CD4-positive, alpha-beta T cell treated with Interleukin-4 for 4 hours (primary cell): ENCODE measurements around the gene UBQLN4.
"Not testable (repeated sequence)": the region's sequence is repeated elsewhere in the genome, so short reads cannot be mapped to it uniquely, and the experiment has no call there.

Source experiments
- DNase-seq: peaks from one replicate; pipeline ENCODE4 v3.0.0-alpha.2; 2020

The UBQLN4 gene

GRCh38 chr1:156056326-156056849, 2.8 kb upstream of the UBQLN4 start:
- no peak for DNase-seq

GRCh38 chr1:156055281-156056048, 1.9 kb upstream of the UBQLN4 start:
- no peak for DNase-seq

GRCh38 chr1:156054500-156055280, 1.1 kb upstream of the UBQLN4 start, which contains the start of gene LAMTOR2:
Gene LAMTOR2, plus strand, starts transcription at chr1:156054782. Its CDS starts 108 bp downstream, at chr1:156054890.
- peak; percentile 94 for DNase-seq

DNA sequence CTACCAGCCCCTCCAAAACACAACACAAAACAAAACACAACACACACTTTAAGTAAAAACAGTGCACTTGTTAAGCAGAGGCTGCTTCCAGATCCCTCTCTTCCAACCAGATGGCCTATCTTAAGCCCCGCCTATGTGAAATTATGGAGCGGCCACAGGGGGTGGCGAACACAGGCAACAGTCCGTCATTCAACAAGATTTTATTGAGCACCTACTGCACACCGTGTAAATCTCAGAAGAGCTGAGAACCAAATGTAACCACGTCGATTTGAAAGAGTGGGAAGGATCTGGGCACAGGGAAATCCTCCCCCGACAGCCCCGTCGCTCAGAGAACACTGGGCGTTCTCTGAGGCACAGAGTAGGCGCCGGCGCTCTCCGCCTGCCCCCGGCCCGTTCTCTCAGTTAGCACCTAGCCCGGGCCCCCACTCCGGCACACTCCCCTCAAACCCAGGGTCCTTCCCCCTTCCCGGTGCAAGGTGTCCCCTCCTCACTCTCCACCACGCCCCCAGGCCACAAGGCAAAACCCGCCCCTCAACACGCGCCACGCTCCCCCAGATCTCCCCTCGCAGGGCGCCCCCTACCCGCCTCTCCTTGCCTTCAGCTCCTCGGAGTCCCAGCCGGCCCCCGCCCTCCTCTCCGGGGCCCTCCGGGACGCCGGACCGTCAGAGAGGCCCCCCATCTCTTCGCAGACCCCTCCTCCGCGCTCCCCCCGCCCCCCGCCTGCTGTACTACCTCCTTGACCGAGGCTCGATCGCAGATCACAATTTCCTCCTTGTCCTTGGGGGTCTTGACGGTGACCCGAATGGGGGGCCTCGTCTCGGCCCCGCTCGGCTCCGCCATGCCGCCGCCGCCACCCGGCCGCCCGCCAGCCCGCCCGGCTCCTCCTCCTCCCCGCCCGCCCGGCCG, 483 bp downstream of the UBQLN4 start:
- peak; percentile 56 for DNase-seq

DNA sequence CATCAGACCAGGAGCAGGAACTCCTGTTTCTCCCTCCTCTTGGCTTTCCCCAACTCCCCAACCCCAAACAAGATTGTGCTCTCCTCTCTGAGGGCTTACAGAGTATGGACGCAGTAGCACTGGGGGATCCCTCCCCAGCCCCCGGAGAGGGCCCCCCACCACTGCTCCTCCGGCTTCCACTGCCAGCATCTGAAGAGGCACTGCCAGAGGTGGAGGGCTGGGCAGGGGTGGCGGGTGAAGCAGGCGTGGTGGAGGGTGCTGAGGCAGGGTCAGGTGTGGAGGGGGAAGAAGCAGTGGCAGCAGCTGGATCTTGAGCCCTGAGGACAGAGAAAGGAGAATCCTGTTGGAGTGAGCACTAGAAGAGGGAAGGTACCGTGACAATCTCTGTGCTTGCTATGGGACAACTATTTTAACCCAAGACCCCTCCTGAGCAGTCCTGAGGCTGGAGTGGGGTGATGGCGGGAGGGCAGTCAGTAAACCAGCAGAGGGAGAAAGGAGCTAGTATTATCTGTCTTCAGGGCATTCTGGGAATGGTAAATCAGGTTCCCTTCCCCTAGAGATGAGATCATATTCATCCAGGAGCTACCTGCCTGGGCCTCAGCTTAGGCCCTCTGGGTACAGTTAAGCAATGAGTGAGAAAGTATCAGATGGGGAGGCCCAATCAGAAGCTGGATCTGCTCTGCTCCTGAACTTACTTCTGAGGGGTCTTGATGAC, 2.4 kb downstream of the UBQLN4 start:
- no peak for DNase-seq

DNA sequence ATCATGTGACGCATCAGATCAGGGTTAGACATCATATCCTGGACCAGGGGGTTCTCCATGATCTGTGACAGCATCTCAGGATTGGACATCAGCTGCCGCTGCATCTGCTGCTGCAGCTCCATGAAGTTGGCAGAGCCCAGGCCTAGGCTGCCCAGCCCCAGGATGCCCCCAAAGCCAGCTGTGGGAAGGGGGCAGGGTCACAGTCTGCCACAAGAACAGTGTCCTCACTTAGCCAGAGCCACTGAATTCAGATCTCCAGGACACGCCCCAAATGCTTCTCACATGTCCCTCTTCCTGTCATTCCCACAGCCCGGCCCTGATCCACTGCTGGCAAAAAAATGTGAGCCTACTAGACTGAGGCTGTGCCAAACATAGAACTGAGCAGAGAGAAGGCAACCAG, 3.2 kb downstream of the UBQLN4 start:
- no peak for DNase-seq

DNA sequence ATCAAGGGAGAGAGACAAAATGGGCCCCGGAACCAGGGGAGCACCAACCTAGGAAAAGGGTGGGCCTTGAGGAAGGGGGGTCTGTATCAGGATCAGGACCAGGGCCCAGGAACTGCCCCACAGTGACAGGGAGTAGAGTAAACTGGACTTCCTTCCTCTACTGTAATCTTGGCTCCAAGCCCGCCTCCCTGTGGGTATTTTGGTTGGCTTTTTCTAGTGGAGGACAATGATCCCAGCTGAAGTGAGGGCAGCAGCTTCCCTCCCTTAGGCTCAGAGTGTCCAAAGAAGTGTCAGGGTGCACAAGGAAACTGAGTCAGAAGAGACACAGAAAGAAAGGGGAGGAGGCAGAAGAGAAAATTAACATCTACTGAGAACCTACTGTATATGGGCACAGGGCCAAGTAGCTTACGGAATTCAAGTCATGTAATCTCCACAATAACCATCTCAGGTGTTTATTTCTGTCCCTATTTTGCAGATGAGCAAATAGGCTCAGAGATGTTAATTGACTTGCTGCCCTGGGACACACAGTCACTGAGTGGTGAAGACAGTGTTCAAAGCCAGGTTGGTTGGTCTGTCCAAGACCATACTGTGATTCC, 4.8 kb downstream of the UBQLN4 start:
- no peak for DNase-seq

GRCh38 chr1:156045076-156045475, 8.5 kb downstream of the UBQLN4 start:
- no peak for DNase-seq

GRCh38 chr1:156042828-156043227, 10.8 kb downstream of the UBQLN4 start:
- no peak for DNase-seq

GRCh38 chr1:156034991-156035390, 18.6 kb downstream of the UBQLN4 start:
- DNase-seq: not testable (repeated sequence)

GRCh38 chr1:156033011-156033410, 20.6 kb downstream of the UBQLN4 start:
- DNase-seq: no peak

- no peak for DNase-seq
These were observed 27.0 kb downstream of the UBQLN4 start for GRCh38 chr1:156026588-156026987.

- no peak for DNase-seq
These were observed 27.7 kb downstream of the UBQLN4 start for GRCh38 chr1:156025876-156026275.

GRCh38 chr1:156024801-156025200, 28.8 kb downstream of the UBQLN4 start:
- DNase-seq: no peak

DNA sequence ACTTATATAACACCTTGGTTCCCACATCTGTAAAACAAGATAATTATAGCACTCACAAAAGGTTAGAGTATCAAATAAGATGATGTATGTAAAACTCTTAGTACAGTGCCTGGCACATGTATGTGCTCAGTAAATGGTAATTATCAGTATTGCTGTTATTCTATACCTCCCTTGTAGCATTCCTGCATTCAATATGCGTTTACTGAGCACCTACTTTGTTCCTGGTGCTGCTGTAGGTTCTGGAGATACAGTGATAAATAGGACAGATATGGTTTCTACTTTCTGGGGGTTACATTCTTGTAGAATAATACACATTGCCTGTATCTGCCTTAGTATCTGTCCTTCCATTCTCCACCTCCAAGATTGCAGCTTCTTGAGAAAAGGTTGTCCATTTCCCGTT, 31.6 kb downstream of the UBQLN4 start:
- no peak for DNase-seq

DNA sequence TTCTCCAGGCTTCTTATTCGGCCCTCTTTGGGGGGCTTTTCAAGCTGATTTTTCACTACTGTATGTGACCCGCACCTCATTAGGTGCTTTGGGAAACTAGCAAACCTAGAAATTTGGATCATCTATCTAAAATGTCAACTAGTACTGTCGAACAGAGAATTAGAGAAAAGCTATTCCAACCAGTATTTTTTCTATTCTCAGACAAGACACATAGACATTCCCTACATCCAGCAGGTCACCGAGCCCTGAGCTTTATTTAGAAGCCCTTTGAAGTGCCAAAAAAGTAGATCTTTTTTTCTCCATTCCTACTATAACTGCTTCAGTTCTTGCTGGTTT, 32.5 kb downstream of the UBQLN4 start:
- no peak for DNase-seq

- peak; percentile 88 for DNase-seq
These were observed 33.1 kb downstream of the UBQLN4 start, which contains the start of gene SSR2 for GRCh38 chr1:156020293-156021092. Gene SSR2, minus strand, starts transcription at chr1:156020951. Its CDS starts 784 bp downstream, at chr1:156020167.

DNA sequence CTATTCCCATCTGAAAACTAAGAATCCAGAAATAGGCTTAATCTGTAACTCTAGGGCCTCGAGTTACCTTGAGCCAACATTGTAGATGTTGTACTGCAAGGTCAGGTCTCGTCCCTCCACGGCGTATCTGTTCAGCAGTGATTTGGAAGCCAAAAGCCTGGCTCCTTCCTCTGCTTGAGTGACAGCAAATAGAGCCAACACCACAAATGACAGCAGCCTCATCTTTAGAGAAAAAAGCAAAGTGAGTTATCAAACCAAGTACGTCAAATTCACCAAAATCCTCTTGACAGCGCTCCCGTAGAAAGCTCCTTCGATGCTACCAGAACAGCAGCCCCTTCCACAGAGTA, 33.7 kb downstream of the UBQLN4 start:
- DNase-seq: no peak

DNA sequence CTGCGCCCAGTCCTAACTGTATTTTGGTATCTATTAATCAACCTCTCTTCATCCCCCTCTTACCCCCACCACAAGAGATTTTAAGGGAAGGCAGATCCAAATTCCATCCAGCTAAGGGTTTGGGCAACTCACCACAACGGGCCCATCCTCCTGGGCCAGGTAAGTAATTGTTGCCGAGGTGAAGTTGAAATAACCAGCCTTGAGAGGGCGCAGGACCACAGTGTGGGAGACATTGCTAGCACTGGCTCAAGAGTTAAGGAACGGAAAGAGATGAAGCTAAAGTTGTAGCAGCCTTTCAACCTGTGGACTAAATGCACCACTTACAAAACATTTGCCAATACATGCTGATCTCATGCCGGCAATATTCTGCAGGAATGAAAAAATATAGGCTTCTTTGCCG, 38.8 kb downstream of the UBQLN4 start:
- DNase-seq: no peak

- no peak for DNase-seq
These were observed 41.4 kb downstream of the UBQLN4 start for GRCh38 chr1:156012051-156012817.
